HFF-Myc (cell line): Measurements from ENCODE around the gene CTCFL.

Experiments
- DNase-seq: peaks from one replicate; pipeline ENCODE4 v3.0.0-alpha.2; 2011; ENCODE audit warnings: low read depth; ENCODE audit errors: extremely low read depth
- H3K4me3 ChIP-seq: replicated peaks from 2 replicates; pipeline ENCODE4 v1.5.1; 2011; ENCODE audit warnings: low read depth, mild to moderate bottlenecking, control low read depth, low read length
- TF ChIP-seq, protein P1 (sequence below): IDR thresholded peaks from 2 replicates; pipeline ENCODE4 v1.5.1; 2012; ENCODE audit warnings: mild to moderate bottlenecking, low read depth, low read length, control low read depth; ENCODE audit errors: missing control alignments

The CTCFL gene

DNA sequence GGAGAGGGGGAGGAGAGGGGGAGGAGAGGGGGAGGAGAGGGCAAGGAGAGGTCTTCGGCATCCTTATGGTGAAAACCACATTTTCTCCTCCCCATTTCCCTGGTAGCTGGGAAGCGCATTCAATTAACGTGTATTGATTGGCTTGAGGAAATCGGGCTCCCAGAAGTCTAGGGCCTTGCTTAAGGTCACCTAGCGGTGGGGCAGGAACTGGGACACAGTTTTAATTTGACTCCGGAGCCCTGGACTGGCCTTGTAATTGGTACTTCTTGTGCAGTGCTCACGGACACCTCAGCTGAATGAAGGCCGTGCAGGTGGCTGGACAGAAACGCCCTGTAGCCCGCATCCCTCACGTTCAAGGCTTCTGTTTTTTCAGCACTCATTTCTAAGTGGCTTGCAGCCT lies 42.8 kb downstream of the CTCFL start:
- TF ChIP-seq, protein P1, sequence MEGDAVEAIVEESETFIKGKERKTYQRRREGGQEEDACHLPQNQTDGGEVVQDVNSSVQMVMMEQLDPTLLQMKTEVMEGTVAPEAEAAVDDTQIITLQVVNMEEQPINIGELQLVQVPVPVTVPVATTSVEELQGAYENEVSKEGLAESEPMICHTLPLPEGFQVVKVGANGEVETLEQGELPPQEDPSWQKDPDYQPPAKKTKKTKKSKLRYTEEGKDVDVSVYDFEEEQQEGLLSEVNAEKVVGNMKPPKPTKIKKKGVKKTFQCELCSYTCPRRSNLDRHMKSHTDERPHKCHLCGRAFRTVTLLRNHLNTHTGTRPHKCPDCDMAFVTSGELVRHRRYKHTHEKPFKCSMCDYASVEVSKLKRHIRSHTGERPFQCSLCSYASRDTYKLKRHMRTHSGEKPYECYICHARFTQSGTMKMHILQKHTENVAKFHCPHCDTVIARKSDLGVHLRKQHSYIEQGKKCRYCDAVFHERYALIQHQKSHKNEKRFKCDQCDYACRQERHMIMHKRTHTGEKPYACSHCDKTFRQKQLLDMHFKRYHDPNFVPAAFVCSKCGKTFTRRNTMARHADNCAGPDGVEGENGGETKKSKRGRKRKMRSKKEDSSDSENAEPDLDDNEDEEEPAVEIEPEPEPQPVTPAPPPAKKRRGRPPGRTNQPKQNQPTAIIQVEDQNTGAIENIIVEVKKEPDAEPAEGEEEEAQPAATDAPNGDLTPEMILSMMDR = no peak
- no peak overlapping the region for H3K4me3 ChIP-seq
- no peak for DNase-seq

DNA sequence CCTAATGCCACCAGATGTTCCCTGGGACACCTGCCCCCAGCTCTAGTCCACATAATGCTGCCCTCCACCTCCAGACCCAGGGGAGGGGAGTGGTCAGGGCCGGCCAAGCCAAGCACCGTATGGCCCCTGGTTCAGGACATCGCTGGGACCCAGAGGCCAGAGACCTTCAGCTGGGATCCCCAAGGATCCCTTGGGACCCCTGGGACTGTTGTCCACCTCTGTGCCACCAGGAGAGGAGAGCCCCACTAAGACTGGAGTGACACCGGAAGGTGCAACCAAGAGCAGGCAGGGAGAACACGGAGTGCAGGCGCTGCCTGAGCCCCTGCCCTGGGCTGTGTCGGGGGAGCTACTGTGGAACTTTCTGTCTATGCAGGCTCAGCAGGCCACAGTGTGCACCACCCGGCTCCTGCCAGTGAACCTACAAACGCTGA lies 43.6 kb downstream of the CTCFL start:
- TF ChIP-seq, protein P1 = no peak
- DNase-seq = no peak
- no peak overlapping the region for H3K4me3 ChIP-seq

DNA sequence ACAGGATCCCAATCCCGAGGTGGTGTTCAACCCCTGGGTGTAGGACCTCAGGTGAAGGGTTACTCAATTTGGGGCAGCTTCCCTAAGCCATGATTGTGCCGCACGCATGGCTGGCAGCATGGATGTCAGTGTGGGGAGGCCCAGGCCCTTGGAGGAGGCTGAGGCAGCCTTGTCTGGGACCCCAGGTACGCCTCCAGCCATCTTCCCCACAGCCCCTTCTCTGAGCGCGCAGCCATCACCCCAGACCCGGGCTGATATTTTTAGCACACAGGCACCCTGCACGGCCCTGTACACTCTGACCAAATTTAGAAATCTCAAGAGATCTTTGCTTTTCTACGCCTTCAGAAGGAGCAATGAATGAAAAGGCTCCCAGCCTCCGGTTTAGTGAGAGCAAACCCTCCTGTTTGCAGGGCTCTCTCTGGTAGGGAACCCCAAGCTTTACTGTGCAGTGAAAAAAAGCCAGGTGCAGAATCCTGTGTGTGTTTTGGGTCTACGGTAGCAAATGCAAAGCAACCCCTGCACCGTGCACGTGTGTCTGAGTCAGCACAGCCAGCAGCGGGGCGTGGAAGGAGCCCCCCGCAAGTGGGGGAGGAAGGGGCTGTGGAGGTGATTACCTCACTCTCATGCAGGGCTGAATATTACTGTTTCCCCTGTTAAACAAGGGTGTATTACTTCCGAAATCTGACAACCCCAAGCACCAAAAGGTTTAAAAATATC lies 44.3 kb downstream of the CTCFL start:
- TF ChIP-seq, protein P1 = no peak
- no peak overlapping the region for H3K4me3 ChIP-seq
- no peak for DNase-seq

DNA sequence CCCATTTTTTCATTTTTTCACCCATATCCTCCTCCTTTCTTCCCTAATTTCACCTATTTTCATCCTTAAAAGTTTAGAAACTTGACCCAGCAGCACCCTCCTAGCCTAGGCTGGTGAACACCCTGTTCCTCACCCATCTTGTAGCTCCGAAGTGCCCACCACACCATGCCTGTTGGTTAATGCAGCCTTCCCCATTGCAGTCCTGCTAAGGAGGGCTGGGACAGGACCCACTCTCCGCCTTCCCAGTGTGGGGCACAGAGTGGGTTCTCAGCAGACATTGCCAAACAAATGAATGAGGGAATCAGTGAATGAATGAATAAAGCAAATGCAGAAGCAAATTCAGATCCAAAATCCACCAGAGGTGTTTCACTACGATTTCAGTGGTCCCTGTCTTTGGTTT lies 45.7 kb downstream of the CTCFL start:
- TF ChIP-seq, protein P1 = no peak
- no peak overlapping the region for H3K4me3 ChIP-seq
- no peak for DNase-seq

DNA sequence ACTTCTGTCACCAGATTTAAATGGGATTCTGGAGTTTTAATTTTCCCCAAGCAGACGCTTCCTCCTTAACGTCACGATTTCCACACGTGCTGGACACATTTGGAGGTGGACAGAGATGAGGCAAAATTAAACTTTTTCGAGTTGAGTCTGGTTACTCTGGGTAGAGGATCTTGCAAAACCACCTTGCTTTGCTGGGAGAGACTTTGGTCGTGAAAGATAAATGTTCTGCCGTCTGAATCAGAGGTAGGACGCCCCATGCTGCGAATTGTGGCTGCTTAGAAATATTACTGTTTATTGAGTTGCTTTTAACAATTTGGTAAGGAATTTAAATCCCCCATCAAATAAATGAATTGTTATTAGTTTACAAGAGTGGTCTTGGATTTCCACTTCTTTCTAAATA lies 46.8 kb downstream of the CTCFL start:
- no peak overlapping the region for H3K4me3 ChIP-seq
- TF ChIP-seq, protein P1 = no peak
- no peak for DNase-seq

DNA sequence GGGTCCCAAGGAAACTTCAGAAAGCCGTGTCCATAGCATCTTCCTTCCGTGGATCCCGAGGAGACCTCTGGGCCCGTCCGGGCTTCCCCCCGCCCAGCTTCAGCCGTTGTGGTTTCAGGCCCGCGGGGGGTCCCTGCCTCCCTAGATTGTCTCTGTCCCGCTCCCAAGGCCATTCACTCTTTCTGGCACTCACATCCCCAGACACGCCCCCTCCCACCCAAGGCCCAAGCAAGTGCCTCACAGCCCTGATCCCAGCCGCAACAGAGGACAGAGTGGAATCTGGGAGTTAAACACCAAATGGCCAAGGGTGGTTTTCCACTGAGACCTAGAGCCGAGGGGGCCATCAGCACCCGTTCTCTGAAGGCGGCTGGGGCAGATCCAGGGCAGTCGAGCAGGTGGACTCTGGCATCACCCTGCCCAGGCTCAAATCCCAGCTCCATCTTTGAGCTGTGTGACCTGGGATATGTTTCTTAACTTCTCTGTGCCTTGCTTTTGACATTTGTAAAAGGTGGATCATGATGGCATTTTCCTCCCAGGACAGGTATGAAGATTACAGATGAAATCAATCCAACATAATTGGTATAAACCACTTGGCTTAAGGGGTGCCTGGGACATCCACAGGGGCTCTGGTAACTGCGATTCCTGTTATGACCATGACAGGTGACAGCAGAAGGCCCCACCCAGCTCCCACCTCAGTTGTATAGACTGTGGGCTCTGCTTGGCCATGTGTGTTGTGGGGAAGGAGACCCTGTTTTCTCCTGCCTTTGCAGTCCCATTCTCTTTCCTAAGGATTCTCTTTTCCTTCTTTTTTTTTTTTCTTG lies 48.1 kb downstream of the CTCFL start:
- no peak for DNase-seq
- TF ChIP-seq, protein P1 = no peak
- H3K4me3 ChIP-seq = no peak overlapping the region
